ENCODE measurements around the gene CASP6.

- no peak for TF ChIP-seq CTCF (IDR thresholded peaks at IDR 0.05)
- TF ChIP-seq POLR2A (IDR thresholded peaks at IDR 0.05): no peak
Measured at GRCh38 chr4:109684727-109685126, 18.5 kb downstream of the CASP6 start.
